K562 (cell line): ENCODE results near the gene HMCN2. TPM values are rescaled to one million over a fixed set of nuclear protein-coding genes. Genes with fewer than 3 reads are reported as not detected.

Experiments used
- ATAC-seq: fragments of 200-7000 bp; cut with Tn5 transposase; 3 replicates; pipeline ENCODE4 v1.9.1; 2020; ENCODE audit warnings: moderate library complexity
- BruUV-seq: library from RNA; stranded (reverse); fragments of 400-500 nt; replicated peaks from 2 replicates; lab custom pipeline; 2021; lab: Mats Ljungman, UMichigan
- CTCF ChIA-PET: fragments of 300-600 bp; formaldehyde crosslinking; extraction: SDS; loops from one replicate; lab custom pipeline; 2021; ENCODE audit warnings: low intra/inter-chr PET ratio; lab: Yijun Ruan, JAX
- POLR2A ChIA-PET: fragments of 300-600, 350-650 bp; sonication (Branson Sonifier 250); formaldehyde crosslinking; extraction: SDS; loops from one replicate; lab custom pipeline; 2021; ENCODE audit warnings: antibody characterized with exemption, inconsistent platforms; lab: Yijun Ruan, JAX
- DNase-seq, 4 experiments: peaks; one replicate each; pipeline versions ENCODE4 v3.0.0 to v3.0.0-alpha.2; 2011 to 2018; ENCODE audit warnings: low spot score in 3 of 4, mixed read lengths in 3 of 4; ENCODE audit errors: extremely low read depth in 1 of 4
- FAIRE-seq: peaks from 2 replicates; lab custom pipeline; 2011; peaks lifted over from hg19 to GRCh38; lab: Jason Lieb, UNC
- H2AFZ ChIP-seq: 2 replicates; pipeline ENCODE4 v1.6.0; 2011; ENCODE audit warnings: low read depth, low read length, control low read depth, inconsistent platforms
- H3K27ac ChIP-seq: fragments of 200-600 bp; 3 replicates; pipeline ENCODE4 v1.8.0; 2011; ENCODE audit warnings: low read depth, mild to moderate bottlenecking, control low read depth, inconsistent platforms, low read length, moderate library complexity, mixed read lengths; ENCODE audit errors: extremely low read depth
- H3K27me3 ChIP-seq, 2 experiments: fragments of 300-600 bp in 1 of 2; 2 replicates in 1 of 2; 3 replicates in 1 of 2; pipeline versions ENCODE4 v1.6.0 to v1.8.0; 2011; ENCODE audit warnings: inconsistent platforms in 2 of 2, low read length in 2 of 2, mild to moderate bottlenecking in 1 of 2, mixed read lengths in 1 of 2, moderate library complexity in 1 of 2; ENCODE audit not compliant: control insufficient read depth in 2 of 2, insufficient read depth in 2 of 2
- H3K36me3 ChIP-seq: fragments of 300-600 bp; 3 replicates; pipeline ENCODE4 v1.8.0; 2011; ENCODE audit warnings: mild to moderate bottlenecking, low read length, inconsistent platforms; ENCODE audit not compliant: control insufficient read depth, insufficient read depth
- H3K4me1 ChIP-seq, 2 experiments: fragments of 200-600 bp in 1 of 2; replicated peaks in 1 of 2; 2 replicates in 1 of 2; 3 replicates in 1 of 2; pipeline versions ENCODE4 v1.5.1 to v1.8.0; 2011; ENCODE audit warnings: inconsistent platforms in 2 of 2, low read length in 2 of 2, mild to moderate bottlenecking in 1 of 2, mixed read lengths in 1 of 2, moderate library complexity in 1 of 2; ENCODE audit not compliant: control insufficient read depth in 2 of 2, insufficient read depth in 2 of 2
- H3K4me2 ChIP-seq: 2 replicates; pipeline ENCODE4 v1.6.1; 2011; ENCODE audit warnings: low read length, control low read depth, inconsistent platforms, mixed read lengths; ENCODE audit not compliant: insufficient read depth
- H3K4me3 ChIP-seq: fragments of 200-600 bp; sonication (generic), shearing (Covaris generic); 2 replicates; pipeline ENCODE4 v1.5.1; 2016; ENCODE audit warnings: control low read depth, inconsistent platforms
- H3K79me2 ChIP-seq: fragments of 200-600 bp; 3 replicates; pipeline ENCODE4 v1.8.0; 2011; ENCODE audit warnings: low read length, inconsistent platforms; ENCODE audit not compliant: control insufficient read depth, insufficient read depth
- H3K9ac ChIP-seq, 2 experiments: 2 replicates each; pipeline versions ENCODE4 v1.6.0 to v1.6.1; 2011; ENCODE audit warnings: low read depth in 2 of 2, low read length in 2 of 2, control low read depth in 1 of 2, inconsistent platforms in 1 of 2, mild to moderate bottlenecking in 1 of 2, mixed read lengths in 1 of 2; ENCODE audit not compliant: insufficient read depth in 1 of 2
- H3K9me1 ChIP-seq: one replicate; pipeline ENCODE4 v1.6.0; 2011; ENCODE audit warnings: inconsistent platforms, mild to moderate bottlenecking, low read length, moderate library complexity; ENCODE audit not compliant: control insufficient read depth, insufficient read depth
- H3K9me3 ChIP-seq: replicated peaks from 2 replicates; pipeline ENCODE4 v1.5.1; 2011; ENCODE audit warnings: low read depth, low read length, inconsistent platforms; ENCODE audit not compliant: control insufficient read depth, insufficient read depth
- H4K20me1 ChIP-seq: replicated peaks from 2 replicates; pipeline ENCODE4 v1.6.1; 2011; ENCODE audit warnings: low read length, inconsistent platforms, mixed read lengths; ENCODE audit not compliant: control insufficient read depth, insufficient read depth
- JUND ChIP-seq, 2 experiments: IDR thresholded peaks; 2 replicates in 1 of 2; 3 replicates in 1 of 2; pipeline ENCODE4 v1.6.1; 2011; ENCODE audit warnings: borderline replicate concordance in 2 of 2, low read depth in 2 of 2, low read length in 2 of 2, improper control_type of control experiment in 1 of 2, missing biosample characterization in 1 of 2, missing genetic modification characterization in 1 of 2, missing genetic modification reagents in 1 of 2
- POLR3G ChIP-seq: IDR thresholded peaks from 2 replicates; pipeline ENCODE4 v1.6.1; 2011; ENCODE audit not compliant: insufficient read length, insufficient replicate concordance; ENCODE audit errors: extremely low read depth
- REST ChIP-seq, 2 experiments: fragments of 450-650 bp; formaldehyde crosslinking in 1 of 2; IDR thresholded peaks; 2 replicates each; pipeline versions ENCODE4 v1.4.0 to v1.6.1; 2014 to 2020; ENCODE audit warnings: mild to moderate bottlenecking in 2 of 2, borderline replicate concordance in 1 of 2, low read depth in 1 of 2
- SRSF7 ChIP-seq: fragments of 200-400 bp; formaldehyde crosslinking; optimal IDR thresholded peaks from 2 replicates; pipeline ENCODE3; 2017; ENCODE audit warnings: mild to moderate bottlenecking, low read depth, low read length
- ZBTB12 ChIP-seq: fragments of 250-450 bp; sonication (Bioruptor Pico); IDR thresholded peaks from 2 replicates; pipeline ENCODE4 v1.4.0; 2020
- WGBS: fragments of 100-300 bp; shearing (Covaris generic); methylation state at CpG from one replicate; pipeline ENCODE4 v1.1.6; 2016; ENCODE audit warnings: low coverage, mixed read lengths; ENCODE audit not compliant: insufficient coverage; ENCODE audit errors: missing lambda C conversion rate; 5-methylcytosine and 5-hydroxymethylcytosine counted together
- in situ Hi-C: fragments of 300-500 bp; cut with MboI; formaldehyde crosslinking; loops from 4 replicates; pipeline ENCODE4 v1.15.0; 2018; ENCODE audit warnings: inconsistent platforms, mixed read lengths
- intact Hi-C: fragments of 100-400 bp; cut with micrococcal nuclease; formaldehyde crosslinking; loops from 2 replicates; pipeline ENCODE4 v1.14.2; 2022
- polyA plus RNA-seq, 8 experiments: library from polyadenylated mRNA; depleted of rRNA in 4 of 8; stranded (reverse) in 5 of 8; unstranded in 3 of 8; fragments of >200 nt; fragmentation: Nextera tagmentation in 2 of 8; fragmentation: Illumina TruSeq in 1 of 8; extraction: Ambion mirVana in 2 of 8; extraction: Trizol in 1 of 8; gene quantifications; 2 replicates each; pipeline versions ENCODE4 v1.2.1 to v1.2.3, GENCODE V29; 2011 to 2014; ENCODE audit warnings: inconsistent platforms in 1 of 8, missing spikeins in 1 of 8
- total RNA-seq, 7 experiments: library from RNA; depleted of rRNA in 6 of 7; stranded (reverse); fragments of >200 nt in 6 of 7; fragmentation: Illumina TruSeq in 2 of 7; extraction: Trizol in 2 of 7; gene quantifications; 2 replicates each; pipeline versions ENCODE4 v1.2.1 to v1.2.3, GENCODE V29; 2011 to 2021; ENCODE audit warnings: low replicate concordance in 1 of 7

HMCN2 gene
- total and polyA plus RNA-seq, 9 of the 15 experiments (the other 6 are each of a cell fraction or from before 2014, with no cell fraction given), result 0.01 TPM; not detected in 8

- no peak for FAIRE-seq
- CTCF ChIA-PET, result no interaction called here
These were observed 168.3 kb downstream of the HMCN2 start for GRCh38 chr9:130433947-130434262.

More at GRCh38 chr9:130433947-130434262, 168.3 kb downstream of the HMCN2 start:
- 12% methylated on average over 9 of the region's 9 CpGs for WGBS
- H3K27ac ChIP-seq, result no peak overlapping the region
- ATAC-seq (no peak), DNase-seq (no peak)
- intact Hi-C loops, result no loop called here
- H4K20me1 ChIP-seq, result 0 out of 2 replicates have a peak, but pooled peaks cover 2% of the 10 kb centered on the region
- H3K27me3 ChIP-seq, result peaks cover 6 to 62% of the 10 kb centered on the region in 2 experiments; a peak in 4 of 5 replicates
- no peak overlapping the region for H3K9ac ChIP-seq
- POLR2A ChIA-PET, result no interaction called here
- no peak overlapping the region for H2AFZ ChIP-seq
- H3K4me1 ChIP-seq, result peaks cover 0 to 29% of the 10 kb centered on the region in 2 experiments; a peak in 2 of 5 replicates
- H3K36me3 ChIP-seq, result no peaks in the 10 kb centered on the region
- TF ChIP-seq JUND (IDR thresholded peaks at IDR 0.05; ENCODE audit: borderline replicate concordance, low read depth, low read length), result no peak
- TF ChIP-seq JUND (tag; IDR thresholded peaks at IDR 0.05; ENCODE audit: borderline replicate concordance, low read depth, low read length), result no peak
- TF ChIP-seq REST (IDR thresholded peaks at IDR 0.05; ENCODE audit: borderline replicate concordance), result no peak
- no peak for TF ChIP-seq REST (CRISPR knock-in tag; IDR thresholded peaks at IDR 0.05; ENCODE audit: low read depth)
- TF ChIP-seq SRSF7, result no peak
- TF ChIP-seq ZBTB12 (CRISPR knock-in tag), result no peak
- no peak for TF ChIP-seq POLR3G
- H3K4me2 ChIP-seq, result no peak overlapping the region
- peaks cover 3% of the 10 kb centered on the region; the same call in 1 of the 2 replicates for H3K9me3 ChIP-seq
- in situ Hi-C loops, result no loop called here
- no peaks in the 10 kb centered on the region for H3K79me2 ChIP-seq
- BruUV-seq, result no TSS peak
- no peak overlapping the region for H3K4me3 ChIP-seq
- no peaks in the 10 kb centered on the region for H3K9me1 ChIP-seq
